ENCODE measurements around the gene COQ8B. TPM values are rescaled to one million over a fixed set of nuclear protein-coding genes. Genes with fewer than 3 reads are reported as not detected.

The COQ8B gene
- total and polyA plus RNA-seq, 2 donors (not counting 1 experiment from before 2014, with no cell fraction given) = 58.9 to 62.6 TPM

DNA sequence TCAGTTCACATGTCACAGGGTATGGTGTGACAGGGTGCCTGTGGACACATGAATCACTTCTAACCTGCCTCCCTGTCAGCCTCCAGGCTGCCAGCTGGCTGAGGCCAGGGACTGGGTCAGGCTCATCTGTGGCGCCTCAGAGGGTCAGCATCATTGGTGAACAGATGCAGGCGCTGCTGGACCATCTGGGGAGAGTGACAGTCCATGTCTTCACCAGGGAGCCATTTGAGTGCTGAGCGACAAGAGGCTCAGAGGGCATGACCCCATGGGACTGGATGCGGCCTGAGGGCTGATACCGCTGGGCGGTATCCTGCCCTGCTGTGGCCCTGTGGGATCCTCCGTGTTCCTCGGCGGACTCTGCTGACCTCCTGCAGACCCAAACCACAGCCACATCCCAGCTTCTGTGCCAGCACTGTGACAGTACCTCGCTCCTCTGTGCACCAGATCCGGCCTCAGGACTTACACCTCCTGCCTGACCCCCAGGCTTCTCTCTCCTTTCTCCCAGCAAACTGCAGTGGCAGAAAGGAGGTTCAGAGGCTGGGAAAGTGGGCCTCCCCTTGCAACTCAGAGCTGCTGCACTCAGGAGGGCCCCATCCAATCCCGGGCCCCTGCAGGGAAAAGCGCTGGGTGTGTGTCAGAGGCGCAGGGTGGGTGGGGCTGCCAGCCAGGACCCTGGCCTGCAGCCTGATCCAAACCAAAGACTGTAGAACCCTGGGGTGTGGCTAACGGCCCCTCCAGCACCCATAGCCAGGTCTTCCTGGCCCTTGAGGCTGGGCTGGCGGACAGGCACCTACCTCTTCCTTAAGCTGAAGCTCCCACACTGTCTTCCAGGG, 23.4 kb upstream of the COQ8B start:
- Histone ChIP-seq H3K4me3 (ENCODE audit: control extremely low read depth in 1 of 5, extremely low read depth in 1 of 5, insufficient read depth in 1 of 5, low read depth in 2 of 5, low read length in 4 of 5) (no peak overlapping the region), H3K9me3 (ENCODE audit: control extremely low read depth in 1 of 3, control insufficient read depth in 2 of 3, insufficient read depth in 1 of 3, low read length in 2 of 3) (no peaks in the 10 kb centered on the region), H3K4me1 (ENCODE audit: control insufficient read depth in 2 of 2, insufficient read depth in 2 of 2, low read length in 2 of 2) (no peaks in the 10 kb centered on the region), H3K9ac (ENCODE audit: low read length) (no peak overlapping the region), H2AFZ (ENCODE audit: insufficient read depth, low read depth, low read length, poor library complexity, severe bottlenecking) (no peak overlapping the region), H3K36me3 (replicated peaks in 1 of 2; ENCODE audit: control extremely low read depth in 1 of 2, control insufficient read depth in 1 of 2, extremely low read depth in 1 of 2, insufficient read depth in 2 of 2, low read length in 1 of 2) (peaks cover 0 to 34% of the 10 kb centered on the region in 2 experiments), H4K20me1 (ENCODE audit: control insufficient read depth, insufficient read depth, low read length, poor library complexity, severe bottlenecking) (no peaks in the 10 kb centered on the region), H3K27me3 (replicated peaks in 1 of 4; ENCODE audit: control extremely low read depth in 1 of 4, control insufficient read depth in 3 of 4, insufficient read depth in 4 of 4, low read length in 3 of 4) (no peaks in the 10 kb centered on the region), H3K79me2 (ENCODE audit: control insufficient read depth, insufficient read depth, low read length) (no peaks in the 10 kb centered on the region), H3K27ac (ENCODE audit: low read length in 2 of 2) (no peak overlapping the region), H3K4me2 (replicated peaks; ENCODE audit: low read depth, low read length, poor library complexity, severe bottlenecking) (no peak overlapping the region)
- intact Hi-C loops (cut with micrococcal nuclease) = no loop called here
- H3K4me3 Mint-ChIP-seq = no peak overlapping the region
- no peaks in the 10 kb centered on the region for H3K27me3 Mint-ChIP-seq
- H3K9me3 Mint-ChIP-seq (ENCODE audit: insufficient read depth) = no peaks in the 10 kb centered on the region
- H3K4me1 Mint-ChIP-seq = no peaks in the 10 kb centered on the region
- TF ChIP-seq EZH2 (IDR thresholded peaks at IDR 0.05; ENCODE audit: borderline replicate concordance, insufficient read depth, low read depth, low read length, poor library complexity, severe bottlenecking) = no peak
- TF ChIP-seq, protein P1, sequence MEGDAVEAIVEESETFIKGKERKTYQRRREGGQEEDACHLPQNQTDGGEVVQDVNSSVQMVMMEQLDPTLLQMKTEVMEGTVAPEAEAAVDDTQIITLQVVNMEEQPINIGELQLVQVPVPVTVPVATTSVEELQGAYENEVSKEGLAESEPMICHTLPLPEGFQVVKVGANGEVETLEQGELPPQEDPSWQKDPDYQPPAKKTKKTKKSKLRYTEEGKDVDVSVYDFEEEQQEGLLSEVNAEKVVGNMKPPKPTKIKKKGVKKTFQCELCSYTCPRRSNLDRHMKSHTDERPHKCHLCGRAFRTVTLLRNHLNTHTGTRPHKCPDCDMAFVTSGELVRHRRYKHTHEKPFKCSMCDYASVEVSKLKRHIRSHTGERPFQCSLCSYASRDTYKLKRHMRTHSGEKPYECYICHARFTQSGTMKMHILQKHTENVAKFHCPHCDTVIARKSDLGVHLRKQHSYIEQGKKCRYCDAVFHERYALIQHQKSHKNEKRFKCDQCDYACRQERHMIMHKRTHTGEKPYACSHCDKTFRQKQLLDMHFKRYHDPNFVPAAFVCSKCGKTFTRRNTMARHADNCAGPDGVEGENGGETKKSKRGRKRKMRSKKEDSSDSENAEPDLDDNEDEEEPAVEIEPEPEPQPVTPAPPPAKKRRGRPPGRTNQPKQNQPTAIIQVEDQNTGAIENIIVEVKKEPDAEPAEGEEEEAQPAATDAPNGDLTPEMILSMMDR (IDR thresholded peaks at IDR 0.05) = no peak
- no peak overlapping the region for H3K27ac Mint-ChIP-seq
- POLR2A ChIA-PET = no interaction called here
- CTCF ChIA-PET = no interaction called here
- WGBS (ENCODE audit: insufficient coverage) = 94% methylated on average over 14 of the region's 16 CpGs
- ATAC-seq (ENCODE audit: low read depth) (no peak), DNase-seq (no peak)

DNA sequence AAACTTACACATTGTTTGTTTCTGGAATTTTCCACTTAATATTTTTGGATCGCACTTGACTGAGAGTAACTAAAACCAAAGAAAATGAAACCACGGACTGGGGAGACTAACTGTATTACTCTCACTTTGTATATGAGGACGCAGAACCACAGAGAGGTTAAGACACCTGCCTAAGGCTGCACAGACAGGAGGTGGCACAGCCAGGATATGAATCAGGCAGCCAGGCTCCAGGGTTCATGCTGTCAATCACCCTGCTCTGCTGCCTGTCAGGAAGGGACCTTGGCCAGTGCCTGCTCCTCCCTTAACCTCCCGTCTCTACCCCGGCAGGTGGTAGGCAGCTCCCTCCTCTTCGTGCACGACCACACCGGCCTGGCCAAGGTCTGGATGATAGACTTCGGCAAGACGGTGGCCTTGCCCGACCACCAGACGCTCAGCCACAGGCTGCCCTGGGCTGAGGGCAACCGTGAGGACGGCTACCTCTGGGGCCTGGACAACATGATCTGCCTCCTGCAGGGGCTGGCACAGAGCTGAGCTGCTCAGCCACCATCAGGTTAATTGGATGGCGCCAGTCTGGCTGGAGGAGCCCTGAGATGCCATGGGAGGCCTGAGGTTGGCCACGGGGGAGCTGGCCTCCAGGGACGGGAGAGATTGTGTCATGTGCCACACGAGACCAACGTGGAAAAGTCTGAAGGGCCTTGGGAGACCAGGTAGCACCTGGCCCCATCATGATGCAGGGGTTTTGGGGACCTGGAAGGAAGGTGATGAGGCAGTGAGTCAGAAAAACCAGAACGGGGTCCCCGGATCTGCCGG, 22.5 kb upstream of the COQ8B start:
- intact Hi-C loops (cut with micrococcal nuclease) = no loop called here
- POLR2A ChIA-PET = no interaction called here
- WGBS (ENCODE audit: insufficient coverage) = 94% methylated on average over 22 of the region's 22 CpGs

More for the DNA sequence above, 22.5 kb upstream of the COQ8B start:
- H3K4me2 ChIP-seq (replicated peaks; ENCODE audit: low read depth, low read length, poor library complexity, severe bottlenecking) = no peak overlapping the region
- H2AFZ ChIP-seq (ENCODE audit: insufficient read depth, low read depth, low read length, poor library complexity, severe bottlenecking) = no peak overlapping the region
- Mint-ChIP-seq H3K4me1 (no peaks in the 10 kb centered on the region), H3K4me3 (no peak overlapping the region), H3K27ac (no peak overlapping the region), H3K27me3 (no peaks in the 10 kb centered on the region), H3K9me3 (ENCODE audit: insufficient read depth) (no peaks in the 10 kb centered on the region)
- no peak overlapping the region for H3K27ac ChIP-seq (ENCODE audit: low read length in 2 of 2)
- CTCF ChIA-PET = no interaction called here
- H3K4me3 ChIP-seq (ENCODE audit: control extremely low read depth in 1 of 5, extremely low read depth in 1 of 5, insufficient read depth in 1 of 5, low read depth in 2 of 5, low read length in 4 of 5) = no peak overlapping the region
- H3K9me3 ChIP-seq (ENCODE audit: control extremely low read depth in 1 of 3, control insufficient read depth in 2 of 3, insufficient read depth in 1 of 3, low read length in 2 of 3) = no peaks in the 10 kb centered on the region
- TF ChIP-seq, protein P1 (IDR thresholded peaks at IDR 0.05) = no peak
- no peak for TF ChIP-seq EZH2 (IDR thresholded peaks at IDR 0.05; ENCODE audit: borderline replicate concordance, insufficient read depth, low read depth, low read length, poor library complexity, severe bottlenecking)
- H4K20me1 ChIP-seq (ENCODE audit: control insufficient read depth, insufficient read depth, low read length, poor library complexity, severe bottlenecking) = no peaks in the 10 kb centered on the region
- H3K27me3 ChIP-seq (replicated peaks in 1 of 4; ENCODE audit: control extremely low read depth in 1 of 4, control insufficient read depth in 3 of 4, insufficient read depth in 4 of 4, low read length in 3 of 4) = no peaks in the 10 kb centered on the region
- H3K36me3 ChIP-seq (replicated peaks in 1 of 2; ENCODE audit: control extremely low read depth in 1 of 2, control insufficient read depth in 1 of 2, extremely low read depth in 1 of 2, insufficient read depth in 2 of 2, low read length in 1 of 2) = peaks cover 0 to 39% of the 10 kb centered on the region in 2 experiments
- no peak overlapping the region for H3K9ac ChIP-seq (ENCODE audit: low read length)
- DNase-seq (no peak), ATAC-seq (ENCODE audit: low read depth) (no peak)
- no peaks in the 10 kb centered on the region for H3K79me2 ChIP-seq (ENCODE audit: control insufficient read depth, insufficient read depth, low read length)
- no peaks in the 10 kb centered on the region for H3K4me1 ChIP-seq (ENCODE audit: control insufficient read depth in 2 of 2, insufficient read depth in 2 of 2, low read length in 2 of 2)
